Measurements from ENCODE around the gene SYNM. TPM values are rescaled to one million over a fixed set of nuclear protein-coding genes. Genes with fewer than 3 reads are reported as not detected.

SYNM gene
- total and polyA plus RNA-seq, 2 donors, result 3.4 to 10.5 TPM

GRCh38 chr15:99149366-99149765 lies 44.5 kb downstream of the SYNM start:
- no peak for DNase-seq (ENCODE audit: low read depth in 6 of 9, low spot score in 9 of 9)
- Histone ChIP-seq H3K9me3 (ENCODE audit: control insufficient read depth in 2 of 2, insufficient read depth in 1 of 2, low read length in 1 of 2) (no peaks in the 10 kb centered on the region), H3K27ac (ENCODE audit: low read depth in 1 of 2, low read length in 1 of 2) (no peak overlapping the region), H3K27me3 (ENCODE audit: control insufficient read depth in 2 of 2, insufficient read depth in 1 of 2, low read length in 1 of 2) (no peaks in the 10 kb centered on the region), H3K4me3 (ENCODE audit: low read length in 2 of 2) (no peak overlapping the region), H3K4me1 (ENCODE audit: control insufficient read depth in 2 of 2, insufficient read depth in 2 of 2, low read length in 2 of 2) (peaks cover 0 to 2% of the 10 kb centered on the region in 2 donors), H3K36me3 (ENCODE audit: control insufficient read depth in 2 of 2, insufficient read depth in 2 of 2, low read length in 1 of 2) (no peaks in the 10 kb centered on the region)
- 97% methylated on average over 4 of the region's 4 CpGs for WGBS

DNA sequence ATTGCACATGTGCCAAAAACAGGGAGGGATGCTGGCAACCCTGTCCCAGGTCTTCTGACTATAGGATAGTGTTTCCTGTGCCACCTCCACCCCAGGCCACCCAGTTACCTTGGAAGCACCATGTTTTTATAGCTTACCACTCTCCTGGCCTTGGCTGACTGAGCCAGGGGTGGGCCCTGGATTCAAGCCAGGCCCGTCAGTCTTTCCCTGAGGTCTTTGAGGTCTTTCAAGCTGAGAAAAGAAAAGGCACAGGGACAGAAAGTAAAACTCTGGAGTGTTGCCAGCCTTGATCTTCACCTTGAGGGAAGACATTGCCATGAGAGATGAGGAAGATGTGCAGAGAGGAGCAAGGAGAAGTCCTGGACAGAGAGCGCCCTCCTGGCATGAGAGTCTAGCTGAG lies 46.3 kb downstream of the SYNM start:
- 92% methylated on average over 2 of the region's 2 CpGs for WGBS
- Histone ChIP-seq H3K4me3 (ENCODE audit: low read length in 2 of 2) (no peak overlapping the region), H3K36me3 (ENCODE audit: control insufficient read depth in 2 of 2, insufficient read depth in 2 of 2, low read length in 1 of 2) (no peaks in the 10 kb centered on the region), H3K27me3 (ENCODE audit: control insufficient read depth in 2 of 2, insufficient read depth in 1 of 2, low read length in 1 of 2) (no peaks in the 10 kb centered on the region), H3K4me1 (ENCODE audit: control insufficient read depth in 2 of 2, insufficient read depth in 2 of 2, low read length in 2 of 2) (peaks cover 0 to 3% of the 10 kb centered on the region in 2 donors), H3K27ac (ENCODE audit: low read depth in 1 of 2, low read length in 1 of 2) (no peak overlapping the region), H3K9me3 (ENCODE audit: control insufficient read depth in 2 of 2, insufficient read depth in 1 of 2, low read length in 1 of 2) (no peaks in the 10 kb centered on the region)
- DNase-seq (ENCODE audit: low read depth in 6 of 9, low spot score in 9 of 9), result no peak

DNA sequence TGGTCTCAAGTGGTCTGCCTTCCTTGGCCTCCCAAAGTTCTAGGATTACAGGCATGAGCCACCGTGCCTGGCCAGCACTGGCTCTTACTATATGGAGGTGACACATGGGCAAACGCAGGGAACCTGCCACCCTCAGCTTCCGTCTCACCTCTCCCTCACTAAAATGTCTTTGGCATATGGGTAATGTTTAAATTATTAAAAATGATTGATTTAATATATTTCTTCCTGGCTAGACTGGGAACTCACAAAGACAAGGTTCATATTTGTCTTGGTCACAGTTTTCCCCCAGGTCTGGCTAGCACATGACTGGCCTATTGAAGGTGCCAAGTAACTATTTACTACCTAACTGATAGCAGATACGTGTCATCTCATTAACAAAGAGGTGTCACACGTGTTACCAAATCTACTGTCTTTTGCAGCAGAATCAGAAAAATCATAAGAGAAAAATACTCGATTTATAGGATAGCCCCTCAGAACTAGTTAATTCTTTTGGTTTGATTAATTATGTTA lies 48.2 kb downstream of the SYNM start:
- no peaks in the 10 kb centered on the region for H3K36me3 ChIP-seq (ENCODE audit: control insufficient read depth in 2 of 2, insufficient read depth in 2 of 2, low read length in 1 of 2)
- no peak overlapping the region for H3K27ac ChIP-seq (ENCODE audit: low read depth in 1 of 2, low read length in 1 of 2)
- 91% methylated on average over 6 of the region's 6 CpGs for WGBS
- H3K27me3 ChIP-seq (ENCODE audit: control insufficient read depth in 2 of 2, insufficient read depth in 1 of 2, low read length in 1 of 2), result no peaks in the 10 kb centered on the region
- H3K4me3 ChIP-seq (ENCODE audit: low read length in 2 of 2), result no peak overlapping the region
- no peak for DNase-seq (ENCODE audit: low read depth in 6 of 9, low spot score in 9 of 9)
- H3K4me1 ChIP-seq (ENCODE audit: control insufficient read depth in 2 of 2, insufficient read depth in 2 of 2, low read length in 2 of 2), result peaks cover 0 to 5% of the 10 kb centered on the region in 2 donors
- H3K9me3 ChIP-seq (ENCODE audit: control insufficient read depth in 2 of 2, insufficient read depth in 1 of 2, low read length in 1 of 2), result no peaks in the 10 kb centered on the region

- Histone ChIP-seq H3K36me3 (ENCODE audit: control insufficient read depth in 2 of 2, insufficient read depth in 2 of 2, low read length in 1 of 2) (no peaks in the 10 kb centered on the region), H3K4me1 (ENCODE audit: control insufficient read depth in 2 of 2, insufficient read depth in 2 of 2, low read length in 2 of 2) (peaks cover 0 to 12% of the 10 kb centered on the region in 2 donors), H3K27me3 (ENCODE audit: control insufficient read depth in 2 of 2, insufficient read depth in 1 of 2, low read length in 1 of 2) (no peaks in the 10 kb centered on the region), H3K9me3 (ENCODE audit: control insufficient read depth in 2 of 2, insufficient read depth in 1 of 2, low read length in 1 of 2) (no peaks in the 10 kb centered on the region), H3K4me3 (ENCODE audit: low read length in 2 of 2) (no peak overlapping the region), H3K27ac (ENCODE audit: low read depth in 1 of 2, low read length in 1 of 2) (no peak overlapping the region)
- no peak for DNase-seq (ENCODE audit: low read depth in 6 of 9, low spot score in 9 of 9)
- WGBS, result 91% methylated on average over 2 of the region's 2 CpGs
Measured at GRCh38 chr15:99154271-99154670, 49.4 kb downstream of the SYNM start.

DNA sequence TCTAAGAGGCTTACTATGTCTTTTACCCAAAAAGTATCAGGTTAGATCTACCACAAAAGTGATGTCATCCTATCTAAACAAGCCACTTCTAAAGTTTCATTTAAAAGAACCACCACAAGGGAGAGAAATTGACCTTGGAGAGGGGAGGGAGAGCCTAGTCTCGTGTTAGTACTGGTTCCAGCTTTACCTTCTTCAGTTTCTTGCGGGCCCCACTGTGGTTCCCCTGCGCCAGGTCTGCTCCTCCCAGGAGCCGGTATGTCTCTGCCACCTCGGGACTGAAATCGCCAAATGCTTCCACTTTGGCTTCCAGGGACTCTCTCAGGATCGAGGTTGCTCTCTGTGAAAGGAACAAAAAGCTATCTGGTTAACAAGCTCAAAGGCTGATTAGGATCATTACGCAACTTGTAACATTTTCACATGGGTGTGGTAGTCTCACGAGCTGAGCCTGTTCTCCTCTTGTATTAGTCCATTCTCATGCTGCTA lies 51.1 kb downstream of the SYNM start:
- Histone ChIP-seq H3K36me3 (ENCODE audit: control insufficient read depth in 2 of 2, insufficient read depth in 2 of 2, low read length in 1 of 2) (no peaks in the 10 kb centered on the region), H3K4me3 (ENCODE audit: low read length in 2 of 2) (no peak overlapping the region), H3K4me1 (ENCODE audit: control insufficient read depth in 2 of 2, insufficient read depth in 2 of 2, low read length in 2 of 2) (peaks cover 0 to 12% of the 10 kb centered on the region in 2 donors), H3K27me3 (ENCODE audit: control insufficient read depth in 2 of 2, insufficient read depth in 1 of 2, low read length in 1 of 2) (no peaks in the 10 kb centered on the region), H3K27ac (ENCODE audit: low read depth in 1 of 2, low read length in 1 of 2) (peak overlapping the region in 1 of 2 donors; percentile 19), H3K9me3 (ENCODE audit: control insufficient read depth in 2 of 2, insufficient read depth in 1 of 2, low read length in 1 of 2) (no peaks in the 10 kb centered on the region)
- DNase-seq (ENCODE audit: low read depth in 6 of 9, low spot score in 9 of 9), result peak in 1 of 9 donors; percentile 13
- WGBS, result 81% methylated on average over 9 of the region's 9 CpGs

DNA sequence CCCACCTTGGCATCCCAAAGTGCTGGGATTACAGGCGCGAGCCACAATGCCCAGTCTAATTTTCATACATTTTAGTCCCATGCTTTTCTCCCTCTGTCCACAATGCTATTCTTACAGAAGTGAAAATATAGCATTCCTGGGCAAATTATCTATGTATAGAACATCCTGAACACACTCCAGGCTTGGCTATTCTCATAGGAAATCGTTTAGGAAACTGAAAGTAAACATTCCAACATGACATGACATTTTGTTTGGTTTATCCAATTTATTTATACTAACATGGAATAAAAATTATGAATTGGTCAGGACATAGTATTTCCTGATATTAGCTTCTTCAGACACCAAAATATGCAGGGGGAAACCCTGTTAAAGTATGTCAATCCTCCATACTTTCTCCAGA lies 52.6 kb downstream of the SYNM start:
- Histone ChIP-seq H3K9me3 (ENCODE audit: control insufficient read depth in 2 of 2, insufficient read depth in 1 of 2, low read length in 1 of 2) (no peaks in the 10 kb centered on the region), H3K27ac (ENCODE audit: low read depth in 1 of 2, low read length in 1 of 2) (no peak overlapping the region), H3K4me3 (ENCODE audit: low read length in 2 of 2) (no peak overlapping the region), H3K4me1 (ENCODE audit: control insufficient read depth in 2 of 2, insufficient read depth in 2 of 2, low read length in 2 of 2) (peaks cover 0 to 12% of the 10 kb centered on the region in 2 donors), H3K27me3 (ENCODE audit: control insufficient read depth in 2 of 2, insufficient read depth in 1 of 2, low read length in 1 of 2) (no peaks in the 10 kb centered on the region), H3K36me3 (ENCODE audit: control insufficient read depth in 2 of 2, insufficient read depth in 2 of 2, low read length in 1 of 2) (no peaks in the 10 kb centered on the region)
- no peak for DNase-seq (ENCODE audit: low read depth in 6 of 9, low spot score in 9 of 9)
- WGBS, result 87% methylated on average over 3 of the region's 3 CpGs

GRCh38 chr15:99158626-99159412 lies 53.9 kb downstream of the SYNM start:
- Histone ChIP-seq H3K27ac (ENCODE audit: low read depth in 1 of 2, low read length in 1 of 2) (no peak overlapping the region), H3K4me1 (ENCODE audit: control insufficient read depth in 2 of 2, insufficient read depth in 2 of 2, low read length in 2 of 2) (peaks cover 0 to 12% of the 10 kb centered on the region in 2 donors), H3K9me3 (ENCODE audit: control insufficient read depth in 2 of 2, insufficient read depth in 1 of 2, low read length in 1 of 2) (no peaks in the 10 kb centered on the region), H3K4me3 (ENCODE audit: low read length in 2 of 2) (no peak overlapping the region), H3K36me3 (ENCODE audit: control insufficient read depth in 2 of 2, insufficient read depth in 2 of 2, low read length in 1 of 2) (no peaks in the 10 kb centered on the region), H3K27me3 (ENCODE audit: control insufficient read depth in 2 of 2, insufficient read depth in 1 of 2, low read length in 1 of 2) (no peaks in the 10 kb centered on the region)
- no peak for DNase-seq (ENCODE audit: low read depth in 6 of 9, low spot score in 9 of 9)
- WGBS, result 93% methylated on average over 6 of the region's 6 CpGs

- Histone ChIP-seq H3K27ac (ENCODE audit: low read depth in 1 of 2, low read length in 1 of 2) (peak overlapping the region in 1 of 2 donors; percentile 20), H3K9me3 (ENCODE audit: control insufficient read depth in 2 of 2, insufficient read depth in 1 of 2, low read length in 1 of 2) (no peaks in the 10 kb centered on the region), H3K27me3 (ENCODE audit: control insufficient read depth in 2 of 2, insufficient read depth in 1 of 2, low read length in 1 of 2) (no peaks in the 10 kb centered on the region), H3K4me3 (ENCODE audit: low read length in 2 of 2) (no peak overlapping the region), H3K36me3 (ENCODE audit: control insufficient read depth in 2 of 2, insufficient read depth in 2 of 2, low read length in 1 of 2) (no peaks in the 10 kb centered on the region), H3K4me1 (ENCODE audit: control insufficient read depth in 2 of 2, insufficient read depth in 2 of 2, low read length in 2 of 2) (peaks cover 0 to 12% of the 10 kb centered on the region in 2 donors)
- peak in 1 of 9 donors; percentile 8 for DNase-seq (ENCODE audit: low read depth in 6 of 9, low spot score in 9 of 9)
- 96% methylated on average over 4 of the region's 4 CpGs for WGBS
Measured at GRCh38 chr15:99163271-99164062, 58.6 kb downstream of the SYNM start.

DNA sequence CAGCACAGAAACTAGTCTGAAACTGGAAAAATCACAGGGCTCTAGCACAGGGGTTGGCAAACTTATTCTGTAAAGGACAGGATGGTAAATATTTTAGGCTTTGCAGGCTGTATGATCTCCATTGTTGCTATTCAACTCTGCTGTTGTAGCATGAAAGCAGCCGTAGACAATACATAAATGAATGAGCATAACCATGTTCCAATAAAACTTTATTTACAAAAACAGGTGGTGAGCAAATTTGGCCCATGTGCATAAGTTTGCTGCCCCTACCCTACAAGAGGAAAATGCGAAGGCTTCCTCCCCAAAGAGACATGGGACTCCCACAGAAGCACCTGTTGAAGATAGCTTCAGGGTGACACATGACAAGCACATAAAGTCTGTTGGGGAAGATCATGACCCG lies 59.2 kb downstream of the SYNM start:
- Histone ChIP-seq H3K9me3 (ENCODE audit: control insufficient read depth in 2 of 2, insufficient read depth in 1 of 2, low read length in 1 of 2) (no peaks in the 10 kb centered on the region), H3K36me3 (ENCODE audit: control insufficient read depth in 2 of 2, insufficient read depth in 2 of 2, low read length in 1 of 2) (no peaks in the 10 kb centered on the region), H3K4me1 (ENCODE audit: control insufficient read depth in 2 of 2, insufficient read depth in 2 of 2, low read length in 2 of 2) (peaks cover 0 to 6% of the 10 kb centered on the region in 2 donors), H3K27me3 (ENCODE audit: control insufficient read depth in 2 of 2, insufficient read depth in 1 of 2, low read length in 1 of 2) (no peaks in the 10 kb centered on the region), H3K4me3 (ENCODE audit: low read length in 2 of 2) (no peak overlapping the region), H3K27ac (ENCODE audit: low read depth in 1 of 2, low read length in 1 of 2) (peak overlapping the region in 1 of 2 donors; percentile 20)
- DNase-seq (ENCODE audit: low read depth in 6 of 9, low spot score in 9 of 9), result no peak
- 97% methylated on average over 3 of the region's 3 CpGs for WGBS

All from thymus (tissue), 11 donors.